A549 (cell line): Measurements from ENCODE around the gene DNA2. TPM values are rescaled to one million over a fixed set of nuclear protein-coding genes. Genes with fewer than 3 reads are reported as not detected.

Experiments
- ATAC-seq, 2 experiments: fragments of 200-7000 bp in 1 of 2; fragments of >200 bp in 1 of 2; cut with Nextera tagmentation in 1 of 2; cut with Tn5 transposase in 1 of 2; 3 replicates each; pipeline versions ENCODE4 v1.8.0 to v1.9.1; 2018 to 2020; ENCODE audit warnings: mild to moderate bottlenecking in 1 of 2, moderate library complexity in 1 of 2
- CTCF ChIA-PET: fragments of 300-600 bp; sonication (Branson Sonifier 250); formaldehyde crosslinking; extraction: SDS; loops from one replicate; lab custom pipeline; 2021; ENCODE audit warnings: antibody characterized with exemption, inconsistent platforms; lab: Yijun Ruan, JAX
- POLR2A ChIA-PET: fragments of 350-600 bp; formaldehyde crosslinking; extraction: SDS; loops from one replicate; lab custom pipeline; 2021; ENCODE audit warnings: antibody characterized with exemption, inconsistent platforms; lab: Yijun Ruan, JAX
- DNase-seq, 2 experiments: peaks; one replicate each; pipeline versions ENCODE4 v3.0.0 to v3.0.0-alpha.2; 2011 to 2016; ENCODE audit warnings: low read depth in 1 of 2, low spot score in 1 of 2
- FAIRE-seq: peaks from 2 replicates; lab custom pipeline; 2011; peaks lifted over from hg19 to GRCh38; lab: Jason Lieb, UNC
- H3K27ac ChIP-seq, 2 experiments: fragments of >200 bp; sonication (Bioruptor Twin); formaldehyde crosslinking; 3 replicates each; pipeline ENCODE4 v1.5.1; 2016 to 2017
- H3K4me1 ChIP-seq: fragments of >200 bp; sonication (Bioruptor Twin); formaldehyde crosslinking; 3 replicates; pipeline ENCODE4 v1.6.1; 2016
- H3K4me2 ChIP-seq: fragments of >200 bp; sonication (Bioruptor Twin); formaldehyde crosslinking; 3 replicates; pipeline ENCODE4 v1.6.1; 2016
- H3K4me3 ChIP-seq: fragments of >200 bp; sonication (Bioruptor Twin); formaldehyde crosslinking; 3 replicates; pipeline ENCODE4 v1.5.1; 2016
- H3K9me3 ChIP-seq: fragments of >200 bp; sonication (Bioruptor Twin); formaldehyde crosslinking; 3 replicates; pipeline ENCODE4 v1.6.1; 2016
- BCL3 ChIP-seq: fragments of >200 bp; sonication (Bioruptor Twin); formaldehyde crosslinking; IDR thresholded peaks from 3 replicates; pipeline ENCODE4 v1.6.1; 2016
- CBX8 ChIP-seq: fragments of 200-600 bp; sonication (generic); IDR thresholded peaks from 2 replicates; pipeline ENCODE4 v1.6.1; 2016
- CHD2 ChIP-seq: fragments of 150-350 bp; IDR thresholded peaks from 2 replicates; pipeline ENCODE4 v1.6.1; 2014; ENCODE audit warnings: low read length; ENCODE audit not compliant: partially characterized antibody
- CTCF ChIP-seq: fragments of >200 bp; sonication (Bioruptor Twin); formaldehyde crosslinking; IDR thresholded peaks from 3 replicates; pipeline ENCODE4 v1.5.1; 2016
- EHMT2 ChIP-seq: fragments of 200-600 bp; sonication (generic); IDR thresholded peaks from 2 replicates; pipeline ENCODE4 v1.6.1; 2016; ENCODE audit warnings: antibody characterized with exemption, low read depth, mild to moderate bottlenecking, moderate library complexity
- ESRRA ChIP-seq: fragments of 150-350 bp; IDR thresholded peaks from 2 replicates; pipeline ENCODE4 v1.6.1; 2014; ENCODE audit warnings: mild to moderate bottlenecking, low read length, borderline replicate concordance
- FOSB ChIP-seq: fragments of 250-450 bp; sonication (Bioruptor Pico); IDR thresholded peaks from 2 replicates; pipeline ENCODE4 v1.5.0; 2020; ENCODE audit warnings: mild to moderate bottlenecking, moderate library complexity
- GATA3 ChIP-seq: IDR thresholded peaks from 2 replicates; pipeline ENCODE4 v1.6.1; 2012; ENCODE audit warnings: borderline replicate concordance
- HDAC2 ChIP-seq: fragments of 200-600 bp; sonication (generic); IDR thresholded peaks from 2 replicates; pipeline ENCODE4 v1.6.1; 2016
- HMGXB4 ChIP-seq: fragments of 250-450 bp; sonication (Bioruptor Pico); IDR thresholded peaks from 2 replicates; pipeline ENCODE4 v1.5.0; 2021; ENCODE audit warnings: mild to moderate bottlenecking, moderate library complexity, borderline replicate concordance
- HOXB5 ChIP-seq: fragments of 250-450 bp; sonication (Bioruptor Pico); IDR thresholded peaks from 2 replicates; pipeline ENCODE4 v1.5.0; 2020; ENCODE audit warnings: mild to moderate bottlenecking, moderate library complexity
- JUN ChIP-seq, 2 experiments: fragments of >200 bp; sonication (Bioruptor Twin); formaldehyde crosslinking; IDR thresholded peaks; 2 replicates in 1 of 2; 3 replicates in 1 of 2; pipeline ENCODE4 v1.6.1; 2016 to 2017
- JUNB ChIP-seq: fragments of >200 bp; sonication (Bioruptor Twin); formaldehyde crosslinking; IDR thresholded peaks from 2 replicates; pipeline ENCODE4 v1.6.1; 2016
- KDM5A ChIP-seq: fragments of 200-600 bp; sonication (generic); IDR thresholded peaks from 2 replicates; pipeline ENCODE4 v1.6.1; 2016; ENCODE audit warnings: antibody characterized with exemption, mild to moderate bottlenecking
- MAFK ChIP-seq: fragments of 450-650 bp; IDR thresholded peaks from 2 replicates; pipeline ENCODE4 v1.6.1; 2014; ENCODE audit not compliant: partially characterized antibody
- MAX ChIP-seq: IDR thresholded peaks from 2 replicates; pipeline ENCODE4 v1.6.1; 2012
- MYC ChIP-seq: IDR thresholded peaks from 2 replicates; pipeline ENCODE4 v1.6.1; 2012; ENCODE audit warnings: mild to moderate bottlenecking, inconsistent platforms, low read length, improper control_type of control experiment, borderline replicate concordance
- SREBF2 ChIP-seq: fragments of 450-650 bp; IDR thresholded peaks from 2 replicates; pipeline ENCODE4 v1.6.1; 2014; ENCODE audit warnings: mild to moderate bottlenecking, moderate library complexity
- TFCP2L1 ChIP-seq: fragments of 250-450 bp; sonication (Bioruptor Pico); IDR thresholded peaks from 2 replicates; pipeline ENCODE4 v1.5.0; 2021; ENCODE audit warnings: mild to moderate bottlenecking
- ZC3H11A ChIP-seq: fragments of 450-650 bp; IDR thresholded peaks from 2 replicates; pipeline ENCODE4 v1.6.1; 2014; ENCODE audit warnings: antibody characterized with exemption, mild to moderate bottlenecking
- ZFP36 ChIP-seq: fragments of 450-650 bp; IDR thresholded peaks from 2 replicates; pipeline ENCODE4 v1.6.1; 2014; ENCODE audit warnings: borderline replicate concordance; ENCODE audit not compliant: partially characterized antibody
- WGBS: methylation state at CpG from one replicate; pipeline ENCODE4 v1.1.6; 2017; ENCODE audit errors: missing lambda C conversion rate; 5-methylcytosine and 5-hydroxymethylcytosine counted together
- polyA plus RNA-seq, 4 experiments: library from polyadenylated mRNA; depleted of rRNA in 3 of 4; stranded (reverse); fragments of >200 nt; fragmentation: RNase III in 1 of 4; extraction: RNeasy Plus Mini Kit Qiagen cat#74134 plus additional on column Dnase treatment in 1 of 4; gene quantifications; 2 replicates in 3 of 4; 3 replicates in 1 of 4; pipeline ENCODE4 v1.2.3, GENCODE V29; 2011 to 2017
- TF ChIP-seq, protein P1 (sequence below): fragments of 200-600 bp; sonication (generic); IDR thresholded peaks from 2 replicates; pipeline ENCODE4 v1.6.1; 2016; ENCODE audit warnings: antibody characterized with exemption, mild to moderate bottlenecking, moderate library complexity
- TF ChIP-seq, protein P2 (sequence below): IDR thresholded peaks from 2 replicates; pipeline ENCODE4 v1.6.1; 2012
- TF ChIP-seq, protein P3 (sequence below): IDR thresholded peaks from 2 replicates; pipeline ENCODE4 v1.6.1; 2012; ENCODE audit warnings: low read depth, borderline replicate concordance

Gene DNA2
- polyA plus RNA-seq, 2 of the 4 experiments (the other 2 are of a cell fraction), result 16.5 to 20.1 TPM

- ChIA-PET POLR2A (no interaction called here), CTCF (interaction anchor here (0.6 to 1.9 kb wide), 3 partner anchors 21 to 416 kb away, joined by 3 to 7 read pairs (median 3); partner anchors contain the start of gene RUFY2)
- H3K27ac ChIP-seq, result no peak overlapping the region
- TF ChIP-seq CBX8 (no peak), GATA3 (no peak), HDAC2 (no peak), ESRRA (no peak), JUN (IDR thresholded peaks at IDR 0.05) (no peak), JUNB (no peak)
- TF ChIP-seq, protein P1, sequence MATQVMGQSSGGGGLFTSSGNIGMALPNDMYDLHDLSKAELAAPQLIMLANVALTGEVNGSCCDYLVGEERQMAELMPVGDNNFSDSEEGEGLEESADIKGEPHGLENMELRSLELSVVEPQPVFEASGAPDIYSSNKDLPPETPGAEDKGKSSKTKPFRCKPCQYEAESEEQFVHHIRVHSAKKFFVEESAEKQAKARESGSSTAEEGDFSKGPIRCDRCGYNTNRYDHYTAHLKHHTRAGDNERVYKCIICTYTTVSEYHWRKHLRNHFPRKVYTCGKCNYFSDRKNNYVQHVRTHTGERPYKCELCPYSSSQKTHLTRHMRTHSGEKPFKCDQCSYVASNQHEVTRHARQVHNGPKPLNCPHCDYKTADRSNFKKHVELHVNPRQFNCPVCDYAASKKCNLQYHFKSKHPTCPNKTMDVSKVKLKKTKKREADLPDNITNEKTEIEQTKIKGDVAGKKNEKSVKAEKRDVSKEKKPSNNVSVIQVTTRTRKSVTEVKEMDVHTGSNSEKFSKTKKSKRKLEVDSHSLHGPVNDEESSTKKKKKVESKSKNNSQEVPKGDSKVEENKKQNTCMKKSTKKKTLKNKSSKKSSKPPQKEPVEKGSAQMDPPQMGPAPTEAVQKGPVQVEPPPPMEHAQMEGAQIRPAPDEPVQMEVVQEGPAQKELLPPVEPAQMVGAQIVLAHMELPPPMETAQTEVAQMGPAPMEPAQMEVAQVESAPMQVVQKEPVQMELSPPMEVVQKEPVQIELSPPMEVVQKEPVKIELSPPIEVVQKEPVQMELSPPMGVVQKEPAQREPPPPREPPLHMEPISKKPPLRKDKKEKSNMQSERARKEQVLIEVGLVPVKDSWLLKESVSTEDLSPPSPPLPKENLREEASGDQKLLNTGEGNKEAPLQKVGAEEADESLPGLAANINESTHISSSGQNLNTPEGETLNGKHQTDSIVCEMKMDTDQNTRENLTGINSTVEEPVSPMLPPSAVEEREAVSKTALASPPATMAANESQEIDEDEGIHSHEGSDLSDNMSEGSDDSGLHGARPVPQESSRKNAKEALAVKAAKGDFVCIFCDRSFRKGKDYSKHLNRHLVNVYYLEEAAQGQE, result no peak
- peak; percentile 13 for FAIRE-seq
- ATAC-seq, result no peak
- no peak overlapping the region for H3K4me2 ChIP-seq
- H3K4me3 ChIP-seq, result no peak overlapping the region
- no peaks in the 10 kb centered on the region for H3K4me1 ChIP-seq
- DNase-seq, result no peak
- WGBS, result 62% methylated on average over 2 of the region's 2 CpGs
- H3K9me3 ChIP-seq, result no peaks in the 10 kb centered on the region
Measured at GRCh38 chr10:68385740-68386139, 86.0 kb downstream of the DNA2 start.

DNA sequence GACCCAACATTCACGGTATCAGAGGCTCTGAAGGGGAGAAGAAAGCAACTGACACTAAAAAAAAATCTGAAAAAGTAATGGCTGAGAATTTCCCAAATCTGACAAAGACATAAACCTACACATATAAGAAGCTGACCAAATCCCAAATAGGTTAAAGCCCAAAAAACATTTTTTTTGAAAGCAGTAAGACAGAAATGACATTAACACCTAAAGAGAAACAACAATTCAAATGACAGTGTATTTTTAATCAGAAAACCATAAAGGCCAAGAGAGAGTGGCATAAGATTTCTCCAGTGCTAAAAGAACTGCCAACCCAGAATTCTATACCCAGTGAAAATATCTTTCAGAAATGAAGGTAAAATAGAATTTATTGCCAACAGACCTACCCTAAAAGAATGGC lies 100.2 kb downstream of the DNA2 start:
- ATAC-seq (no peak), FAIRE-seq (no peak), DNase-seq (no peak)
- 88% methylated on average over 1 of the region's 1 CpG for WGBS
- H3K9me3 ChIP-seq, result peaks cover 22% of the 10 kb centered on the region
- no peak overlapping the region for H3K4me2 ChIP-seq
- H3K27ac ChIP-seq, result no peak overlapping the region
- POLR2A ChIA-PET, result no interaction called here
- no peaks in the 10 kb centered on the region for H3K4me1 ChIP-seq
- H3K4me3 ChIP-seq, result no peak overlapping the region
- CTCF ChIA-PET, result interaction anchor here (0.6 to 1.2 kb wide), 3 partner anchors 17 to 452 kb away, joined by 3 to 4 read pairs (median 3); no protein-coding TSS in a partner anchor
- TF ChIP-seq, protein P2, sequence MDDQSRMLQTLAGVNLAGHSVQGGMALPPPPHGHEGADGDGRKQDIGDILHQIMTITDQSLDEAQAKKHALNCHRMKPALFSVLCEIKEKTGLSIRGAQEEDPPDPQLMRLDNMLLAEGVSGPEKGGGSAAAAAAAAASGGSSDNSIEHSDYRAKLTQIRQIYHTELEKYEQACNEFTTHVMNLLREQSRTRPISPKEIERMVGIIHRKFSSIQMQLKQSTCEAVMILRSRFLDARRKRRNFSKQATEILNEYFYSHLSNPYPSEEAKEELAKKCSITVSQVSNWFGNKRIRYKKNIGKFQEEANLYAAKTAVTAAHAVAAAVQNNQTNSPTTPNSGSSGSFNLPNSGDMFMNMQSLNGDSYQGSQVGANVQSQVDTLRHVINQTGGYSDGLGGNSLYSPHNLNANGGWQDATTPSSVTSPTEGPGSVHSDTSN, result no peak
- TF ChIP-seq MYC, result no peak
- TF ChIP-seq MAX, result no peak
- TF ChIP-seq SREBF2, result no peak
- TF ChIP-seq ZFP36, result no peak
- TF ChIP-seq, protein P3, sequence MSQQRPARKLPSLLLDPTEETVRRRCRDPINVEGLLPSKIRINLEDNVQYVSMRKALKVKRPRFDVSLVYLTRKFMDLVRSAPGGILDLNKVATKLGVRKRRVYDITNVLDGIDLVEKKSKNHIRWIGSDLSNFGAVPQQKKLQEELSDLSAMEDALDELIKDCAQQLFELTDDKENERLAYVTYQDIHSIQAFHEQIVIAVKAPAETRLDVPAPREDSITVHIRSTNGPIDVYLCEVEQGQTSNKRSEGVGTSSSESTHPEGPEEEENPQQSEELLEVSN, result no peak
- TF ChIP-seq CTCF, result no peak
- no peak for TF ChIP-seq ZC3H11A
- TF ChIP-seq CHD2, result no peak
- no peak for TF ChIP-seq FOSB
- no peak for TF ChIP-seq BCL3
- TF ChIP-seq TFCP2L1 (CRISPR knock-in tag), result no peak
- no peak for TF ChIP-seq KDM5A
- TF ChIP-seq EHMT2, result no peak
- TF ChIP-seq HMGXB4 (CRISPR knock-in tag), result no peak
- TF ChIP-seq, protein P1, result no peak
- no peak for TF ChIP-seq MAFK
- no peak for TF ChIP-seq HOXB5 (CRISPR knock-in tag)
